Activated CD4-positive, alpha-beta memory T cell treated with anti-CD3 and anti-CD28 coated beads, Interleukin-2, amount 10 ng/mL, durations not matched to agents 7 days and 5 days (primary cell): ENCODE results near the gene RSBN1. TPM values are rescaled to one million over a fixed set of nuclear protein-coding genes. Genes with fewer than 3 reads are reported as not detected.

Experiments
- CTCF ChIA-PET: fragments of 350-600 bp; sonication (Branson Sonifier 250); formaldehyde crosslinking; loops from one replicate; lab custom pipeline; 2021; ENCODE audit warnings: antibody characterized with exemption, inconsistent platforms; lab: Charles Lee
- POLR2A ChIA-PET: fragments of 350-600 bp; sonication (Branson Sonifier 250); formaldehyde crosslinking; loops from one replicate; lab custom pipeline; 2021; ENCODE audit warnings: antibody characterized with exemption; lab: Charles Lee
- DNase-seq: peaks from one replicate; pipeline ENCODE4 v3.0.0-alpha.2; 2020
- H3K27ac Mint-ChIP-seq: one replicate; pipeline ENCODE4 v1.8.0; 2021; ENCODE audit warnings: mild to moderate bottlenecking, mixed read lengths
- H3K27me3 Mint-ChIP-seq: one replicate; pipeline ENCODE4 v1.8.0; 2021; ENCODE audit warnings: mixed read lengths
- H3K36me3 Mint-ChIP-seq: one replicate; pipeline ENCODE4 v1.8.0; 2021; ENCODE audit warnings: low read depth, mixed read lengths
- H3K4me1 Mint-ChIP-seq: one replicate; pipeline ENCODE4 v1.8.0; 2021; ENCODE audit warnings: mixed read lengths
- H3K4me3 Mint-ChIP-seq: one replicate; pipeline ENCODE4 v1.8.0; 2021; ENCODE audit warnings: mild to moderate bottlenecking, mixed read lengths
- H3K9me3 Mint-ChIP-seq: one replicate; pipeline ENCODE4 v1.8.0; 2021; ENCODE audit warnings: mixed read lengths
- total RNA-seq, 2 experiments: library from RNA; stranded (reverse); gene quantifications; one replicate each; pipeline ENCODE4 v1.2.3, GENCODE V29; 2021

The RSBN1 gene
- total RNA-seq, 2 experiments from 2014 or later = 27.9 to 32.1 TPM

GRCh38 chr1:113850127-113850796 lies 38.0 kb upstream of the RSBN1 start:
- H3K9me3 Mint-ChIP-seq = no peaks in the 10 kb centered on the region
- peaks cover 79% of the 10 kb centered on the region for H3K36me3 Mint-ChIP-seq
- ChIA-PET POLR2A (interaction anchor here (0.6 to 1.0 kb wide), 6 partner anchors 20 to 90 kb away, joined by 3 to 5 read pairs (median 3); partner anchors contain the start of gene DCLRE1B), CTCF (interaction anchor here (1.1 to 2.1 kb wide), 3 partner anchors 9 to 79 kb away, joined by 3 to 7 read pairs (median 4); partner anchors contain the start of gene HIPK1)
- no peak overlapping the region for H3K4me3 Mint-ChIP-seq
- peaks cover 24% of the 10 kb centered on the region for H3K4me1 Mint-ChIP-seq
- DNase-seq = no peak
- H3K27ac Mint-ChIP-seq = no peak overlapping the region
- no peaks in the 10 kb centered on the region for H3K27me3 Mint-ChIP-seq

- POLR2A ChIA-PET = no interaction called here
- peaks cover 14% of the 10 kb centered on the region for H3K4me1 Mint-ChIP-seq
- H3K9me3 Mint-ChIP-seq = no peaks in the 10 kb centered on the region
- H3K4me3 Mint-ChIP-seq = no peak overlapping the region
- CTCF ChIA-PET = no interaction called here
- DNase-seq = no peak
- H3K27me3 Mint-ChIP-seq = no peaks in the 10 kb centered on the region
- H3K36me3 Mint-ChIP-seq = peaks cover 71% of the 10 kb centered on the region
- H3K27ac Mint-ChIP-seq = no peak overlapping the region
Observed at GRCh38 chr1:113849072-113849471, 36.8 kb upstream of the RSBN1 start.

GRCh38 chr1:113846391-113847035 lies 34.2 kb upstream of the RSBN1 start:
- ChIA-PET POLR2A (no interaction called here), CTCF (no interaction called here)
- no peak for DNase-seq
- H3K9me3 Mint-ChIP-seq = no peaks in the 10 kb centered on the region
- no peak overlapping the region for H3K27ac Mint-ChIP-seq
- H3K27me3 Mint-ChIP-seq = no peaks in the 10 kb centered on the region
- H3K4me1 Mint-ChIP-seq = peaks cover 11% of the 10 kb centered on the region
- peaks cover 77% of the 10 kb centered on the region for H3K36me3 Mint-ChIP-seq
- H3K4me3 Mint-ChIP-seq = no peak overlapping the region

- H3K27ac Mint-ChIP-seq = peak overlapping the region; percentile 14
- H3K36me3 Mint-ChIP-seq = peaks cover 58% of the 10 kb centered on the region
- peaks cover 8% of the 10 kb centered on the region for H3K4me1 Mint-ChIP-seq
- ChIA-PET POLR2A (interaction anchor here (0.6 to 2.2 kb wide), 6 partner anchors 41 to 111 kb away, joined by 3 to 10 read pairs (median 4); partner anchors contain the start of genes AP4B1, DCLRE1B and HIPK1), CTCF (interaction anchor here (0.7 to 4.4 kb wide), 14 partner anchors 19 to 446 kb away, joined by 3 to 47 read pairs (median 6); partner anchors contain the start of genes AP4B1, DCLRE1B and HIPK1)
- no peaks in the 10 kb centered on the region for H3K27me3 Mint-ChIP-seq
- no peak for DNase-seq
- no peaks in the 10 kb centered on the region for H3K9me3 Mint-ChIP-seq
- H3K4me3 Mint-ChIP-seq = no peak overlapping the region
Observed at GRCh38 chr1:113836534-113836933, 24.3 kb upstream of the RSBN1 start.

- CTCF ChIA-PET = interaction anchor here (0.7 to 4.4 kb wide), 19 partner anchors 19 to 447 kb away, joined by 3 to 47 read pairs (median 5); partner anchors contain the start of genes AP4B1, DCLRE1B, HIPK1 and PHTF1
- H3K36me3 Mint-ChIP-seq = peaks cover 57% of the 10 kb centered on the region
Observed at GRCh38 chr1:113835686-113836290, 23.5 kb upstream of the RSBN1 start.

GRCh38 chr1:113834716-113835115 lies 22.4 kb upstream of the RSBN1 start:
- Mint-ChIP-seq H3K27me3 (no peaks in the 10 kb centered on the region), H3K4me3 (no peak overlapping the region), H3K4me1 (peaks cover 8% of the 10 kb centered on the region), H3K27ac (no peak overlapping the region), H3K36me3 (peaks cover 56% of the 10 kb centered on the region), H3K9me3 (no peaks in the 10 kb centered on the region)
- DNase-seq = no peak
- POLR2A ChIA-PET = interaction anchor here (2.2 kb wide), 1 partner anchor 69 kb away, joined by 10 read pairs; the partner anchor contains the start of genes AP4B1 and DCLRE1B
- CTCF ChIA-PET = interaction anchor here (1.0 to 4.4 kb wide), 13 partner anchors 22 to 143 kb away, joined by 3 to 47 read pairs (median 8); partner anchors contain the start of genes AP4B1, DCLRE1B, HIPK1 and PHTF1

More at GRCh38 chr1:113835686-113836290, 23.5 kb upstream of the RSBN1 start:
- Mint-ChIP-seq H3K9me3 (no peaks in the 10 kb centered on the region), H3K27ac (peak overlapping the region; percentile 14), H3K27me3 (no peaks in the 10 kb centered on the region), H3K4me3 (no peak overlapping the region), H3K4me1 (peaks cover 8% of the 10 kb centered on the region)
- POLR2A ChIA-PET = interaction anchor here (0.7 to 2.2 kb wide), 4 partner anchors 68 to 111 kb away, joined by 3 to 10 read pairs (median 5); partner anchors contain the start of genes AP4B1, DCLRE1B and HIPK1
- no peak for DNase-seq

GRCh38 chr1:113830039-113830438 lies 17.8 kb upstream of the RSBN1 start:
- Mint-ChIP-seq H3K4me3 (no peak overlapping the region), H3K36me3 (peaks cover 54% of the 10 kb centered on the region), H3K27ac (no peak overlapping the region), H3K4me1 (no peaks in the 10 kb centered on the region), H3K9me3 (no peaks in the 10 kb centered on the region), H3K27me3 (no peaks in the 10 kb centered on the region)
- ChIA-PET POLR2A (interaction anchor here (1.0 kb wide), 1 partner anchor 117 kb away, joined by 3 read pairs; no protein-coding TSS in a partner anchor), CTCF (no interaction called here)
- no peak for DNase-seq

- H3K27me3 Mint-ChIP-seq = no peaks in the 10 kb centered on the region
- CTCF ChIA-PET = no interaction called here
- H3K4me1 Mint-ChIP-seq = peaks cover 2% of the 10 kb centered on the region
- no peaks in the 10 kb centered on the region for H3K9me3 Mint-ChIP-seq
- no peak overlapping the region for H3K27ac Mint-ChIP-seq
- POLR2A ChIA-PET = no interaction called here
- no peak overlapping the region for H3K4me3 Mint-ChIP-seq
- H3K36me3 Mint-ChIP-seq = peaks cover 60% of the 10 kb centered on the region
- no peak for DNase-seq
Observed at GRCh38 chr1:113821916-113822315, 9.6 kb upstream of the RSBN1 start.

- ChIA-PET CTCF (no interaction called here), POLR2A (no interaction called here)
- DNase-seq = no peak
- Mint-ChIP-seq H3K4me3 (no peak overlapping the region), H3K27ac (no peak overlapping the region), H3K27me3 (no peaks in the 10 kb centered on the region), H3K9me3 (no peaks in the 10 kb centered on the region), H3K4me1 (peaks cover 2% of the 10 kb centered on the region), H3K36me3 (peaks cover 65% of the 10 kb centered on the region)
Observed at GRCh38 chr1:113818578-113818977, 6.3 kb upstream of the RSBN1 start.

GRCh38 chr1:113813218-113813617 lies 942 bp upstream of the RSBN1 start:
- H3K4me3 Mint-ChIP-seq = peak overlapping the region; percentile 98
- ChIA-PET POLR2A (interaction anchor here (1.1 to 4.1 kb wide), 3 partner anchors 55 to 134 kb away, joined by 4 to 73 read pairs (median 29); partner anchors contain the start of genes AP4B1, DCLRE1B and PHTF1), CTCF (interaction anchor here (1.3 to 1.6 kb wide), 2 partner anchors 55 to 118 kb away, joined by 4 to 6 read pairs; no protein-coding TSS in a partner anchor)
- no peaks in the 10 kb centered on the region for H3K9me3 Mint-ChIP-seq
- peak overlapping the region; percentile 92 for H3K27ac Mint-ChIP-seq
- peaks cover 30% of the 10 kb centered on the region for H3K4me1 Mint-ChIP-seq
- no peaks in the 10 kb centered on the region for H3K27me3 Mint-ChIP-seq
- DNase-seq = no peak
- peaks cover 49% of the 10 kb centered on the region for H3K36me3 Mint-ChIP-seq

- peak overlapping the region; percentile 92 for H3K27ac Mint-ChIP-seq
- no peak for DNase-seq
- POLR2A ChIA-PET = interaction anchor here (0.5 to 4.1 kb wide), 20 partner anchors 9 to 1285 kb away, joined by 3 to 73 read pairs (median 4); partner anchors contain the start of genes AP4B1, DCLRE1B, HIPK1 and PHTF1
- H3K4me1 Mint-ChIP-seq = peaks cover 33% of the 10 kb centered on the region
- CTCF ChIA-PET = interaction anchor here (0.6 to 2.4 kb wide), 8 partner anchors 22 to 740 kb away, joined by 3 to 24 read pairs (median 4); partner anchors contain the start of genes HIPK1, LRIG2 and PHTF1
- peaks cover 49% of the 10 kb centered on the region for H3K36me3 Mint-ChIP-seq
- H3K9me3 Mint-ChIP-seq = no peaks in the 10 kb centered on the region
- no peaks in the 10 kb centered on the region for H3K27me3 Mint-ChIP-seq
- peak overlapping the region; percentile 98 for H3K4me3 Mint-ChIP-seq
Observed at GRCh38 chr1:113812661-113813135, 422 bp upstream of the RSBN1 start.
